H1 (cell line): ENCODE data around the gene CD37. TPM values are rescaled to one million over a fixed set of nuclear protein-coding genes. Genes with fewer than 3 reads are reported as not detected.

ENCODE experiments used
- CTCF ChIA-PET: fragments of 300-600 bp; sonication (Branson Sonifier 250); formaldehyde crosslinking; loops from one replicate; lab custom pipeline; 2021; ENCODE audit not compliant: partially characterized antibody; lab: Charles Lee
- POLR2A ChIA-PET: fragments of 300-600 bp; sonication (Branson Sonifier 250); formaldehyde crosslinking; loops from one replicate; lab custom pipeline; 2021; ENCODE audit warnings: inconsistent platforms; ENCODE audit not compliant: partially characterized antibody; lab: Charles Lee
- DNase-seq, 2 experiments: peaks; one replicate each; pipeline versions ENCODE4 v3.0.0 to v3.0.0-alpha.2; 2010 to 2022; ENCODE audit warnings: low spot score in 2 of 2, low read depth in 1 of 2, mixed read lengths in 1 of 2
- FAIRE-seq: peaks from 2 replicates; lab custom pipeline; 2011; peaks lifted over from hg19 to GRCh38; lab: Jason Lieb, UNC
- H2AFZ ChIP-seq: 2 replicates; pipeline ENCODE4 v1.8.1; 2012; ENCODE audit warnings: low read length, inconsistent platforms
- H2AK5ac ChIP-seq: 2 replicates; pipeline ENCODE4 v1.6.1; 2013; ENCODE audit warnings: low read depth, low read length
- H2BK120ac ChIP-seq: replicated peaks from 2 replicates; pipeline ENCODE3; 2013; ENCODE audit warnings: low read depth, low read length, inconsistent platforms
- H2BK12ac ChIP-seq: 2 replicates; pipeline ENCODE4 v1.6.1; 2013; ENCODE audit warnings: low read depth, low read length
- H2BK15ac ChIP-seq: 2 replicates; pipeline ENCODE4 v1.6.1; 2013; ENCODE audit warnings: low read length
- H2BK20ac ChIP-seq: 2 replicates; pipeline ENCODE4 v1.6.1; 2013; ENCODE audit warnings: low read length
- H2BK5ac ChIP-seq: 2 replicates; pipeline ENCODE4 v1.6.1; 2013; ENCODE audit warnings: low read depth, low read length
- H3K14ac ChIP-seq: 2 replicates; pipeline ENCODE4 v1.6.1; 2013; ENCODE audit warnings: inconsistent platforms; ENCODE audit not compliant: insufficient read length
- H3K18ac ChIP-seq: 2 replicates; pipeline ENCODE4 v1.6.1; 2013; ENCODE audit warnings: low read length; ENCODE audit errors: extremely low read depth
- H3K23ac ChIP-seq: 2 replicates; pipeline ENCODE4 v1.6.1; 2013; ENCODE audit warnings: inconsistent platforms; ENCODE audit not compliant: insufficient read length
- H3K23me2 ChIP-seq: 2 replicates; pipeline ENCODE4 v1.6.1; 2013; ENCODE audit warnings: low read depth, low read length
- H3K27ac ChIP-seq: 2 replicates; pipeline ENCODE4 v1.6.1; 2011; ENCODE audit warnings: low read depth, low read length, inconsistent platforms
- H3K27me3 ChIP-seq, 4 experiments: replicated peaks in 1 of 4; 1 replicate in 1 of 4; 2 replicates in 3 of 4; pipeline versions ENCODE4 v1.6.1 to v1.8.1; 2011 to 2013; ENCODE audit warnings: low read length in 3 of 4, mild to moderate bottlenecking in 3 of 4, inconsistent platforms in 2 of 4, mixed read lengths in 2 of 4, moderate library complexity in 1 of 4; ENCODE audit not compliant: control insufficient read depth in 3 of 4, insufficient read depth in 3 of 4; ENCODE audit errors: extremely low read depth in 1 of 4
- H3K36me3 ChIP-seq, 4 experiments: 2 replicates each; pipeline versions ENCODE4 v1.6.1 to v1.8.1; 2011 to 2013; ENCODE audit warnings: mild to moderate bottlenecking in 4 of 4, low read length in 3 of 4, moderate library complexity in 2 of 4, control low read depth in 1 of 4, inconsistent platforms in 1 of 4; ENCODE audit not compliant: insufficient read depth in 4 of 4, control insufficient read depth in 2 of 4
- H3K4ac ChIP-seq: replicated peaks from 2 replicates; pipeline ENCODE3; 2013; ENCODE audit warnings: low read length, low read depth, mixed read lengths, inconsistent platforms; ENCODE audit not compliant: insufficient read length
- H3K4me1 ChIP-seq, 4 experiments: replicated peaks in 1 of 4; 1 replicate in 1 of 4; 2 replicates in 3 of 4; pipeline versions ENCODE4 v1.6.1 to v1.8.1; 2011 to 2013; ENCODE audit warnings: low read length in 3 of 4, inconsistent platforms in 2 of 4, mixed read lengths in 1 of 4; ENCODE audit not compliant: insufficient read depth in 4 of 4, control insufficient read depth in 3 of 4
- H3K4me2 ChIP-seq, 2 experiments: 2 replicates each; pipeline versions ENCODE4 v1.6.1 to v1.8.1; 2011 to 2013; ENCODE audit warnings: low read depth in 2 of 2, low read length in 2 of 2, control low read depth in 1 of 2, inconsistent platforms in 1 of 2, mild to moderate bottlenecking in 1 of 2; ENCODE audit not compliant: insufficient read depth in 1 of 2
- H3K4me3 ChIP-seq, 4 experiments: fragments of 200-600, 300-600 bp in 1 of 4; sonication (generic), shearing (Covaris generic), sonication (Bioruptor Twin) in 1 of 4; 2 replicates each; pipeline versions ENCODE4 v1.5.1 to v1.8.1; 2011 to 2016; ENCODE audit warnings: low read length in 4 of 4, low read depth in 3 of 4, control low read depth in 2 of 4, inconsistent platforms in 2 of 4, mild to moderate bottlenecking in 2 of 4, mixed read lengths in 1 of 4, moderate library complexity in 1 of 4; ENCODE audit not compliant: insufficient read depth in 2 of 4; ENCODE audit errors: extremely low read depth in 1 of 4
- H3K56ac ChIP-seq: replicated peaks from 2 replicates; pipeline ENCODE3; 2013; ENCODE audit warnings: low read depth, mild to moderate bottlenecking, mixed read lengths, low read length, inconsistent platforms; ENCODE audit not compliant: insufficient read length
- H3K79me1 ChIP-seq: 2 replicates; pipeline ENCODE4 v1.6.1; 2013; ENCODE audit warnings: low read depth, low read length, control low read depth
- H3K79me2 ChIP-seq, 2 experiments: 2 replicates each; pipeline versions ENCODE4 v1.6.1 to v1.8.1; 2012 to 2013; ENCODE audit warnings: low read length in 2 of 2, mild to moderate bottlenecking in 2 of 2, inconsistent platforms in 1 of 2; ENCODE audit not compliant: insufficient read depth in 2 of 2, control insufficient read depth in 1 of 2
- H3K9ac ChIP-seq, 4 experiments: replicated peaks in 1 of 4; 1 replicate in 1 of 4; 2 replicates in 3 of 4; pipeline versions ENCODE4 v1.6.1 to v1.8.1; 2011 to 2013; ENCODE audit warnings: low read depth in 3 of 4, low read length in 3 of 4, control low read depth in 2 of 4, mild to moderate bottlenecking in 2 of 4, moderate library complexity in 2 of 4, inconsistent platforms in 1 of 4; ENCODE audit errors: extremely low read depth in 1 of 4
- H3K9me3 ChIP-seq, 2 experiments: 2 replicates each; pipeline versions ENCODE4 v1.6.1 to v1.8.1; 2012 to 2013; ENCODE audit warnings: mild to moderate bottlenecking in 2 of 2, moderate library complexity in 2 of 2, control low read depth in 1 of 2, inconsistent platforms in 1 of 2, low read depth in 1 of 2, low read length in 1 of 2, mixed read lengths in 1 of 2; ENCODE audit not compliant: insufficient read depth in 2 of 2
- H4K20me1 ChIP-seq, 2 experiments: replicated peaks in 1 of 2; 2 replicates each; pipeline versions ENCODE3 to v1.8.1; 2011 to 2013; ENCODE audit warnings: inconsistent platforms in 2 of 2, low read length in 2 of 2, mild to moderate bottlenecking in 1 of 2; ENCODE audit not compliant: insufficient read depth in 2 of 2, control insufficient read depth in 1 of 2
- H4K5ac ChIP-seq: 2 replicates; pipeline ENCODE4 v1.6.1; 2013; ENCODE audit warnings: low read length, low read depth, mixed read lengths, inconsistent platforms; ENCODE audit not compliant: insufficient read length
- H4K8ac ChIP-seq: 2 replicates; pipeline ENCODE4 v1.8.0; 2013; ENCODE audit warnings: mild to moderate bottlenecking, moderate library complexity, low read length, inconsistent platforms; ENCODE audit not compliant: insufficient read depth; ENCODE audit errors: extremely low read depth
- H4K91ac ChIP-seq: replicated peaks from 2 replicates; pipeline ENCODE3; 2013; ENCODE audit warnings: low read length, mixed read lengths, inconsistent platforms; ENCODE audit not compliant: insufficient read length
- POLR2A ChIP-seq, 2 experiments: IDR thresholded peaks; 1 replicate in 1 of 2; 2 replicates in 1 of 2; pipeline ENCODE4 v1.6.1; 2011; ENCODE audit warnings: low read depth in 2 of 2, low read length in 2 of 2, mild to moderate bottlenecking in 2 of 2; ENCODE audit errors: control extremely low read depth in 1 of 2
- RXRA ChIP-seq: IDR thresholded peaks from 2 replicates; pipeline ENCODE4 v1.6.1; 2011; ENCODE audit warnings: low read depth, mild to moderate bottlenecking, low read length, moderate library complexity; ENCODE audit not compliant: insufficient read depth
- SIN3A ChIP-seq, 2 experiments: IDR thresholded peaks in 1 of 2; conservative IDR thresholded peaks in 1 of 2; 2 replicates each; pipeline ENCODE4 v1.6.1; 2011 to 2012; ENCODE audit warnings: low read length in 2 of 2, improper control_type of control experiment in 1 of 2, low read depth in 1 of 2, mild to moderate bottlenecking in 1 of 2
- YY1 ChIP-seq: IDR thresholded peaks from 2 replicates; pipeline ENCODE4 v1.6.1; 2011; ENCODE audit warnings: low read depth, mild to moderate bottlenecking, low read length
- WGBS, 2 experiments: shearing (Covaris generic) in 1 of 2; methylation state at CpG; one replicate each; pipeline versions ENCODE4 v1.1.6 to v1.1.7; 2013 to 2015; ENCODE audit warnings: low lambda C conversion rate in 2 of 2, mixed read lengths in 2 of 2, inconsistent platforms in 1 of 2, low coverage in 1 of 2, missing lambda C conversion rate in 1 of 2; ENCODE audit not compliant: insufficient replicate concordance in 2 of 2, insufficient coverage in 1 of 2, insufficient read length in 1 of 2; ENCODE audit errors: extremely low coverage in 1 of 2, missing lambda C conversion rate in 1 of 2; 5-methylcytosine and 5-hydroxymethylcytosine counted together
- polyA plus RNA-seq, 7 experiments: library from polyadenylated mRNA; depleted of rRNA in 3 of 7; stranded (reverse) in 5 of 7; unstranded in 2 of 7; fragments of >200 nt in 5 of 7; fragments of 200-250 nt in 2 of 7; gene quantifications; 1 replicate in 5 of 7; 2 replicates in 1 of 7; 4 replicates in 1 of 7; pipeline versions ENCODE4 v1.2.1 to v1.2.3, GENCODE V29; 2011 to 2013; ENCODE audit warnings: missing spikeins in 2 of 7, mixed read lengths in 2 of 7
- total RNA-seq: library from RNA; stranded (reverse); fragmentation: NEBNext Ultra II Directional; extraction: Animal tissue kit (Norgen Biotek cat#: 25700); gene quantifications from 2 replicates; pipeline ENCODE4 v1.2.1, GENCODE V29; 2021

CD37 gene
- total and polyA plus RNA-seq, 2 of the 8 experiments (the other 6 are each of a cell fraction or from before 2014, with no cell fraction given): not detected

GRCh38 chr19:49380391-49380790 lies 45.2 kb downstream of the CD37 start:
- Histone ChIP-seq H2BK15ac (no peak overlapping the region), H2AK5ac (no peak overlapping the region), H3K56ac (no peak overlapping the region), H2BK12ac (no peak overlapping the region), H3K18ac (no peak overlapping the region), H2AFZ (no peak overlapping the region), H2BK120ac (no peak overlapping the region), H3K36me3 (no peaks in the 10 kb centered on the region), H3K23ac (no peak overlapping the region), H3K79me1 (no peaks in the 10 kb centered on the region), H4K8ac (no peak overlapping the region), H4K5ac (no peak overlapping the region), H3K9me3 (peaks cover 0 to 7% of the 10 kb centered on the region in 2 experiments; a peak in 3 of 4 replicates), H3K79me2 (no peaks in the 10 kb centered on the region), H3K9ac (no peak overlapping the region), H4K20me1 (no peaks in the 10 kb centered on the region), H4K91ac (no peak overlapping the region), H3K23me2 (no peaks in the 10 kb centered on the region), H3K14ac (no peak overlapping the region), H3K4me1 (no peaks in the 10 kb centered on the region), H3K4me3 (no peak overlapping the region), H2BK5ac (no peak overlapping the region), H3K27ac (no peak overlapping the region), H3K27me3 (no peaks in the 10 kb centered on the region), H3K4ac (no peak overlapping the region), H2BK20ac (no peak overlapping the region), H3K4me2 (no peak overlapping the region)
- DNase-seq (no peak), FAIRE-seq (no peak)
- CTCF ChIA-PET: interaction anchor here (0.6 to 2.3 kb wide), 6 partner anchors 10 to 1024 kb away, joined by 3 to 4 read pairs (median 4); no protein-coding TSS in a partner anchor
- WGBS, 2 experiments: 91% methylated on average over 3 of the region's 3 CpGs; no CpG with 5 or more reads in 1 of the 2 experiments
- TF ChIP-seq SIN3A (conservative IDR thresholded peaks at IDR 0.05 in 1 of 2, IDR thresholded peaks at IDR 0.05 in 1 of 2; ENCODE audit: low read depth in 1 of 2, low read length in 2 of 2): no peak
- TF ChIP-seq POLR2A (IDR thresholded peaks at IDR 0.05; ENCODE audit: control extremely low read depth in 1 of 2, low read depth in 2 of 2, low read length in 2 of 2): no peak
- no peak for TF ChIP-seq RXRA
- no peak for TF ChIP-seq YY1
- POLR2A ChIA-PET: interaction anchor here (1.5 to 2.7 kb wide), 2 partner anchors 19 to 71 kb away, joined by 3 to 9 read pairs; partner anchors contain the start of genes PIH1D1 and TEAD2
